K562 (cell line): Measurements from ENCODE around the gene POLR1B. TPM values are rescaled to one million over a fixed set of nuclear protein-coding genes. Genes with fewer than 3 reads are reported as not detected.

Experiments
- RAD21 ChIP-seq, 2 experiments: fragments of 250-450 bp in 1 of 2; fragments of 450-650 bp in 1 of 2; sonication (Bioruptor Pico) in 1 of 2; formaldehyde crosslinking in 1 of 2; IDR thresholded peaks in 1 of 2; conservative IDR thresholded peaks in 1 of 2; 2 replicates each; pipeline versions ENCODE4 v1.4.0 to v1.8.0; 2020 to 2022; ENCODE audit warnings: mild to moderate bottlenecking in 2 of 2, moderate library complexity in 1 of 2
- polyA plus RNA-seq, 8 experiments: library from polyadenylated mRNA; depleted of rRNA in 4 of 8; stranded (reverse) in 5 of 8; unstranded in 3 of 8; fragments of >200 nt; fragmentation: Nextera tagmentation in 2 of 8; fragmentation: Illumina TruSeq in 1 of 8; extraction: Ambion mirVana in 2 of 8; extraction: Trizol in 1 of 8; gene quantifications; 2 replicates each; pipeline versions ENCODE4 v1.2.1 to v1.2.3, GENCODE V29; 2011 to 2014; ENCODE audit warnings: inconsistent platforms in 1 of 8, missing spikeins in 1 of 8
- total RNA-seq, 7 experiments: library from RNA; depleted of rRNA in 6 of 7; stranded (reverse); fragments of >200 nt in 6 of 7; fragmentation: Illumina TruSeq in 2 of 7; extraction: Trizol in 2 of 7; gene quantifications; 2 replicates each; pipeline versions ENCODE4 v1.2.1 to v1.2.3, GENCODE V29; 2011 to 2021; ENCODE audit warnings: low replicate concordance in 1 of 7
- TF ChIP-seq, protein P1 (sequence below), 2 experiments: fragments of 450-650 bp; formaldehyde crosslinking in 1 of 2; IDR thresholded peaks; 2 replicates each; pipeline versions ENCODE4 v1.4.0 to v1.6.1; 2014 to 2020; ENCODE audit warnings: mild to moderate bottlenecking in 2 of 2, borderline replicate concordance in 1 of 2, low read depth in 1 of 2
- TF ChIP-seq, protein P2 (sequence below): fragments of 450-650 bp; IDR thresholded peaks from 2 replicates; pipeline ENCODE4 v1.6.1; 2018; ENCODE audit not compliant: partially characterized antibody

Gene POLR1B
- total and polyA plus RNA-seq, 9 of the 15 experiments (the other 6 are each of a cell fraction or from before 2014, with no cell fraction given) = 19.8 to 55.1 (median 40.2) TPM

DNA sequence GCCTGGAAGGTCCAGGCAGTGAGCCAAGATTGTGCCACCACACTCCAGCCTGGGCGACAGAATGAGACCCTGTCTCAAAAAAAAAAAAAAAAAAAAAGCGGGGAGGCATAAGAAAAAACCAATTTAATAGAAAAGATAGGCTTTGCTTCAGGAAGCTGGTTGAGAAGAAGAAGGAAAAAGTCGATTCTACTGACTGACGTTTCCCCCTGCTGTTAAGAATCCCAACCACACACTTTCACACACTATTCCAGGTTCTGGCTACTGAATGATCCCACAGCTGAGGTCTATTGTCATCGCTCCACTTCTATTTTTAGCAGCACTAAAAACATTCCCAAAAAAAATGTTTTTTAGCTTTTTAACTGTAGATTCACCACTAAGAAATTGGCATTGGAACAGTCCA is 35.5 kb downstream of the POLR1B start (continued):
- TF ChIP-seq, protein P1, sequence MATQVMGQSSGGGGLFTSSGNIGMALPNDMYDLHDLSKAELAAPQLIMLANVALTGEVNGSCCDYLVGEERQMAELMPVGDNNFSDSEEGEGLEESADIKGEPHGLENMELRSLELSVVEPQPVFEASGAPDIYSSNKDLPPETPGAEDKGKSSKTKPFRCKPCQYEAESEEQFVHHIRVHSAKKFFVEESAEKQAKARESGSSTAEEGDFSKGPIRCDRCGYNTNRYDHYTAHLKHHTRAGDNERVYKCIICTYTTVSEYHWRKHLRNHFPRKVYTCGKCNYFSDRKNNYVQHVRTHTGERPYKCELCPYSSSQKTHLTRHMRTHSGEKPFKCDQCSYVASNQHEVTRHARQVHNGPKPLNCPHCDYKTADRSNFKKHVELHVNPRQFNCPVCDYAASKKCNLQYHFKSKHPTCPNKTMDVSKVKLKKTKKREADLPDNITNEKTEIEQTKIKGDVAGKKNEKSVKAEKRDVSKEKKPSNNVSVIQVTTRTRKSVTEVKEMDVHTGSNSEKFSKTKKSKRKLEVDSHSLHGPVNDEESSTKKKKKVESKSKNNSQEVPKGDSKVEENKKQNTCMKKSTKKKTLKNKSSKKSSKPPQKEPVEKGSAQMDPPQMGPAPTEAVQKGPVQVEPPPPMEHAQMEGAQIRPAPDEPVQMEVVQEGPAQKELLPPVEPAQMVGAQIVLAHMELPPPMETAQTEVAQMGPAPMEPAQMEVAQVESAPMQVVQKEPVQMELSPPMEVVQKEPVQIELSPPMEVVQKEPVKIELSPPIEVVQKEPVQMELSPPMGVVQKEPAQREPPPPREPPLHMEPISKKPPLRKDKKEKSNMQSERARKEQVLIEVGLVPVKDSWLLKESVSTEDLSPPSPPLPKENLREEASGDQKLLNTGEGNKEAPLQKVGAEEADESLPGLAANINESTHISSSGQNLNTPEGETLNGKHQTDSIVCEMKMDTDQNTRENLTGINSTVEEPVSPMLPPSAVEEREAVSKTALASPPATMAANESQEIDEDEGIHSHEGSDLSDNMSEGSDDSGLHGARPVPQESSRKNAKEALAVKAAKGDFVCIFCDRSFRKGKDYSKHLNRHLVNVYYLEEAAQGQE (IDR thresholded peaks at IDR 0.05; ENCODE audit: borderline replicate concordance) = peak; percentile 30; the same call in 1 of the 2 replicates
- TF ChIP-seq, protein P1 (CRISPR knock-in tag; IDR thresholded peaks at IDR 0.05; ENCODE audit: low read depth) = no peak
- peak in 1 of 2 experiments; percentile 42; a peak in 2 of 4 replicates for TF ChIP-seq RAD21 (CRISPR knock-in tag; conservative IDR thresholded peaks at IDR 0.05 in 1 of 2, IDR thresholded peaks at IDR 0.05 in 1 of 2)
- TF ChIP-seq, protein P2, sequence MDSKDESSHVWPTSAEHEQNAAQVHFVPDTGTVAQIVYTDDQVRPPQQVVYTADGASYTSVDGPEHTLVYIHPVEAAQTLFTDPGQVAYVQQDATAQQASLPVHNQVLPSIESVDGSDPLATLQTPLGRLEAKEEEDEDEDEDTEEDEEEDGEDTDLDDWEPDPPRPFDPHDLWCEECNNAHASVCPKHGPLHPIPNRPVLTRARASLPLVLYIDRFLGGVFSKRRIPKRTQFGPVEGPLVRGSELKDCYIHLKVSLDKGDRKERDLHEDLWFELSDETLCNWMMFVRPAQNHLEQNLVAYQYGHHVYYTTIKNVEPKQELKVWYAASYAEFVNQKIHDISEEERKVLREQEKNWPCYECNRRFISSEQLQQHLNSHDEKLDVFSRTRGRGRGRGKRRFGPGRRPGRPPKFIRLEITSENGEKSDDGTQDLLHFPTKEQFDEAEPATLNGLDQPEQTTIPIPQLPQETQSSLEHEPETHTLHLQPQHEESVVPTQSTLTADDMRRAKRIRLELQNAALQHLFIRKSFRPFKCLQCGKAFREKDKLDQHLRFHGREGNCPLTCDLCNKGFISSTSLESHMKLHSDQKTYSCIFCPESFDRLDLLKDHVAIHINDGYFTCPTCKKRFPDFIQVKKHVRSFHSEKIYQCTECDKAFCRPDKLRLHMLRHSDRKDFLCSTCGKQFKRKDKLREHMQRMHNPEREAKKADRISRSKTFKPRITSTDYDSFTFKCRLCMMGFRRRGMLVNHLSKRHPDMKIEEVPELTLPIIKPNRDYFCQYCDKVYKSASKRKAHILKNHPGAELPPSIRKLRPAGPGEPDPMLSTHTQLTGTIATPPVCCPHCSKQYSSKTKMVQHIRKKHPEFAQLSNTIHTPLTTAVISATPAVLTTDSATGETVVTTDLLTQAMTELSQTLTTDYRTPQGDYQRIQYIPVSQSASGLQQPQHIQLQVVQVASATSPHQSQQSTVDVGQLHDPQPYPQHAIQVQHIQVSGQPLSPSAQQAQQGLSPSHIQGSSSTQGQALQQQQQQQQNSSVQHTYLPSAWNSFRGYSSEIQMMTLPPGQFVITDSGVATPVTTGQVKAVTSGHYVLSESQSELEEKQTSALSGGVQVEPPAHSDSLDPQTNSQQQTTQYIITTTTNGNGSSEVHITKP = peak; percentile 9
- TF ChIP-seq, all 486 proteins: peak for 4
